ENCODE measurements around the gene VSIG8. TPM values are rescaled to one million over a fixed set of nuclear protein-coding genes. Genes with fewer than 3 reads are reported as not detected.

VSIG8 gene
- total and polyA plus RNA-seq, 9 donors = 0.06 to 0.48 (median 0.22) TPM; not detected in 3

DNA sequence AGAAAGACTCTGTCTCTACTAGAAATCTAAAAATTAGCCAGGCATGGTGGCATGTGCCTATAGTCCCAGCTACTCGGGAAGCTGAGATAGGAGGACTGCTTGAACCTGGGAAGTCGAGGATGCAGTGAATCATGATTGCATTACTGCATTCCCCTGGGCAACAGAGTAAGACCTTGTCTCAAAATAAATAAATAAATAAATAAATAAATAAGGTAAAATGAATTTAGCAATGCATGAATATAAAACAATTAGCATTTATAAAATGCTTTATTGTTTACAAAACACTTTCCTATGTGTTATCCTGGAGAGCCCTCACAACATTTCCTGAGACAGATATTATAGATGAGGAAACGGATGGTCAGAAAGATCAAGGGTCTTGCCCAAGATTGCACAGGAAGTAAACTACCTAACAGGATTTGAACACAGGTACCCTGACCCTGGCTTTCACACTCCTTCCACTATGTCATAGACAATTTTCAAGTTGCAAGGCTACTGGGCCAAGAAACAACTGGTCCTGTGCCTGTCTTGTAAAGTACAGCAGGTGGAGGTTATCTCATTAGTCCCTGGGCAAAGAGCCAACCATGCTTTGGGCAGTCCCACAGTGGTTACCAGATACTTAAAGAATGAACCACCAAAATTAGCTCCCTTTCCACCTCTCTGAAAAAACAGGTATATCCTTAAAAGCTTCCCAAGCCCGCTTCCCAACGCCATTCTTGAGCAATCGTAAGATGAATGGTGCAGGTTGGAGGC lies 15.4 kb upstream of the VSIG8 start:
- 90 to 96% (median 94%) methylated on average over 6 of the region's 6 CpGs for WGBS, 3 donors
- DNase-seq = no peak

DNA sequence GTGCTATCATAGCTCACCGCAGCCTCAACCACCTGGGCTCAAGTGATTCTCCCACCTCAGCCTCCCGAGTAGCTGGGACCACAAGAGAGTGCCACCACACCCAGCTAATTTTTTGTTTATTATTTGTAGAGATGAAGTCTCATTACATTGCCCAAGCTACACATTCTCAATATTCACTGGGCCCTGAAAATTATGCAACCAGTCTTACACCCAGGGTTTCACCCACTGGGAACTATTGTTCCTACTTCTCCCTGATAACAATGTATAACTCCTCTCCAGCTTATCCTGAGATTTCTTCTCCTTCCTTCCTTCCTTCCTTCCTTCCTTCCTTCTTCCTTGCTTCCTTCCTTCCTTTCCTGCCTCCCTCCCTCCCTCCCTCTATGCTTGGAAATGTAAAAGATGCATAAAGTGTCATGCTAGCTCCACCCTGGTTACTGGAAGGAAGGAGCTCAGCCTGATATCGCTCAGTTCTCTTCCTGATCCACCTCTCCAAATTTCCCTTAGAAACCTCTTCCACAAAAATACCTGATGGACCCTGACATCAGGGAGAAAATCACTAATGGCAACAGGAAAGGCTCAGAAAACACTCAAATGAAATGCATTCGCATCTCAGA lies 11.2 kb upstream of the VSIG8 start:
- H3K4me3 ChIP-seq = no peak overlapping the region
- no peak for DNase-seq
- intact Hi-C loops (cut with DNase I) = no loop called here
- no peaks in the 10 kb centered on the region for H3K27me3 ChIP-seq
- no peaks in the 10 kb centered on the region for H3K4me1 ChIP-seq (ENCODE audit: insufficient read depth)
- no peak overlapping the region for H3K27ac ChIP-seq
- TF ChIP-seq POLR2A (IDR thresholded peaks at IDR 0.05) = no peak
- TF ChIP-seq, protein P1, sequence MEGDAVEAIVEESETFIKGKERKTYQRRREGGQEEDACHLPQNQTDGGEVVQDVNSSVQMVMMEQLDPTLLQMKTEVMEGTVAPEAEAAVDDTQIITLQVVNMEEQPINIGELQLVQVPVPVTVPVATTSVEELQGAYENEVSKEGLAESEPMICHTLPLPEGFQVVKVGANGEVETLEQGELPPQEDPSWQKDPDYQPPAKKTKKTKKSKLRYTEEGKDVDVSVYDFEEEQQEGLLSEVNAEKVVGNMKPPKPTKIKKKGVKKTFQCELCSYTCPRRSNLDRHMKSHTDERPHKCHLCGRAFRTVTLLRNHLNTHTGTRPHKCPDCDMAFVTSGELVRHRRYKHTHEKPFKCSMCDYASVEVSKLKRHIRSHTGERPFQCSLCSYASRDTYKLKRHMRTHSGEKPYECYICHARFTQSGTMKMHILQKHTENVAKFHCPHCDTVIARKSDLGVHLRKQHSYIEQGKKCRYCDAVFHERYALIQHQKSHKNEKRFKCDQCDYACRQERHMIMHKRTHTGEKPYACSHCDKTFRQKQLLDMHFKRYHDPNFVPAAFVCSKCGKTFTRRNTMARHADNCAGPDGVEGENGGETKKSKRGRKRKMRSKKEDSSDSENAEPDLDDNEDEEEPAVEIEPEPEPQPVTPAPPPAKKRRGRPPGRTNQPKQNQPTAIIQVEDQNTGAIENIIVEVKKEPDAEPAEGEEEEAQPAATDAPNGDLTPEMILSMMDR (IDR thresholded peaks at IDR 0.05) = no peak
- no peak for TF ChIP-seq EP300 (IDR thresholded peaks at IDR 0.05)
- H3K36me3 ChIP-seq = no peaks in the 10 kb centered on the region
- whole genome bisulfite sequencing, 3 donors = 90% methylated on average over 4 of the region's 4 CpGs
- no peaks in the 10 kb centered on the region for H3K9me3 ChIP-seq

More for the DNA sequence above, 15.4 kb upstream of the VSIG8 start:
- Histone ChIP-seq H3K9me3 (no peaks in the 10 kb centered on the region), H3K27me3 (no peaks in the 10 kb centered on the region), H3K27ac (no peak overlapping the region), H3K36me3 (no peaks in the 10 kb centered on the region), H3K4me3 (no peak overlapping the region), H3K4me1 (ENCODE audit: insufficient read depth) (no peaks in the 10 kb centered on the region)
- intact Hi-C loops (cut with DNase I) = no loop called here
- TF ChIP-seq, protein P1 (IDR thresholded peaks at IDR 0.05) = no peak
- TF ChIP-seq EP300 (IDR thresholded peaks at IDR 0.05) = no peak
- TF ChIP-seq POLR2A (IDR thresholded peaks at IDR 0.05) = no peak

DNA sequence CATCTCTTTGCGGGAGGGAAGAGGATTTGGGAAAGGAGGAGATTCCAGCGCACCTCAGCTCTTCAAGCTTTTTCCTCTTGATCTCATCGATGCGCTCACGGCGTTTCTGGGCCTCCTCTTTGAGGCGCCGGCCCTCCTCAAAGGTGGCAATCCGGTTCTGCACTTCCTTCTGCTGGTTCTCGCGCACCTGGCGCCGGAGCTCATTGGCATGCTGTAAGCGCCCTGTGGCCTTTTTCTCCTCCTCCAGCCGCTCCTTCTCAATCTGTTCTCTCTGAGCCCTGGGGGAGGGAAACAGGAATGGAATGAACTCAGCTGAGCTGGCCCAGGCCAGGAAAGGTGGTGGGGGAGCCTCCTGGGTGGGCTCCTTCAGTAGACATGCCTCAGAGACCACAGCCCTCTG lies 10.4 kb upstream of the VSIG8 start:
- H3K4me3 ChIP-seq = no peak overlapping the region
- TF ChIP-seq, protein P1 (IDR thresholded peaks at IDR 0.05) = no peak
- TF ChIP-seq EP300 (IDR thresholded peaks at IDR 0.05) = no peak
- TF ChIP-seq POLR2A (IDR thresholded peaks at IDR 0.05) = no peak
- WGBS, 3 donors = 61 to 75% (median 62%) methylated on average over 15 of the region's 15 CpGs
- intact Hi-C loops (cut with DNase I) = no loop called here
- H3K9me3 ChIP-seq = no peaks in the 10 kb centered on the region
- no peaks in the 10 kb centered on the region for H3K27me3 ChIP-seq
- no peaks in the 10 kb centered on the region for H3K36me3 ChIP-seq
- DNase-seq = no peak
- H3K4me1 ChIP-seq (ENCODE audit: insufficient read depth) = peaks cover under 1% of the 10 kb centered on the region
- no peak overlapping the region for H3K27ac ChIP-seq

DNA sequence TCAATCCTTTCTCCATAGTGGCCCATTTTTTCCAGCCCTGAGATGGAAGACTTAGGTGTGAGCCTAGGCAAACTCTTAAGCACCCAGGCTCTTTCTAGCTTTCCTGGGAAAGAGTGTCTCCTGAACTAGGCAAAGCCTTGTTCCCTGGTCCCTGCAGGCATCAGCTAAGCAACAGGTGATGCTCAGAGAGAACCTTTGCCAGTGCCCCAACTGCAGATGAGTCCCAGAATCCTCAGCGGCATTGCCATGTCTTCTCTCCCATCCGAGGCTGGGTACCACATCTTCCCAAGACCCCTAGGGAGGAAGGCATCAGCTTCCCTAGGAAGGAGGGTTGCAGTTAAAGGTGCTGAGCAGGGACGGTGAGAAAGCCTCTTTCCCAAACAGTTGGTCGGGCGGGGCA lies 8.2 kb upstream of the VSIG8 start:
- intact Hi-C loops (cut with DNase I) = no loop called here
- WGBS, 3 donors = 84 to 95% (median 91%) methylated on average over 5 of the region's 5 CpGs
- DNase-seq = no peak
- Histone ChIP-seq H3K27ac (no peak overlapping the region), H3K4me1 (ENCODE audit: insufficient read depth) (peaks cover 4% of the 10 kb centered on the region), H3K27me3 (no peaks in the 10 kb centered on the region), H3K36me3 (no peaks in the 10 kb centered on the region), H3K4me3 (no peak overlapping the region), H3K9me3 (no peaks in the 10 kb centered on the region)
- TF ChIP-seq, protein P1 (IDR thresholded peaks at IDR 0.05) = no peak
- TF ChIP-seq EP300 (IDR thresholded peaks at IDR 0.05) = no peak
- TF ChIP-seq POLR2A (IDR thresholded peaks at IDR 0.05) = no peak

All from ovary (tissue), 9 donors.